Measurements from ENCODE around the gene MAP1LC3B2.

MAP1LC3B2 gene

GRCh38 chr12:116538076-116538591 lies 21.0 kb upstream of the MAP1LC3B2 start:
- peak; percentile 84 for DNase-seq

- peak; percentile 57 for DNase-seq
Measured at GRCh38 chr12:116538682-116539305, 20.4 kb upstream of the MAP1LC3B2 start.

- no peak for DNase-seq
Measured at GRCh38 chr12:116539361-116539771, 19.8 kb upstream of the MAP1LC3B2 start.

GRCh38 chr12:116539905-116540482 lies 19.2 kb upstream of the MAP1LC3B2 start:
- peak; percentile 53 for DNase-seq

GRCh38 chr12:116540622-116541152 lies 18.5 kb upstream of the MAP1LC3B2 start:
- no peak for DNase-seq

- no peak for DNase-seq
Measured at GRCh38 chr12:116541547-116542344, 17.4 kb upstream of the MAP1LC3B2 start.

- no peak for DNase-seq
Measured at GRCh38 chr12:116542345-116542956, 16.7 kb upstream of the MAP1LC3B2 start.

GRCh38 chr12:116544656-116545055 lies 14.5 kb upstream of the MAP1LC3B2 start:
- no peak for DNase-seq

- DNase-seq, result no peak
Measured at GRCh38 chr12:116545144-116545543, 14.0 kb upstream of the MAP1LC3B2 start.

GRCh38 chr12:116545936-116546335 lies 13.2 kb upstream of the MAP1LC3B2 start:
- no peak for DNase-seq

GRCh38 chr12:116547955-116548501 lies 11.2 kb upstream of the MAP1LC3B2 start:
- peak; percentile 40 for DNase-seq

- no peak for DNase-seq
Measured at GRCh38 chr12:116549993-116550392, 9.2 kb upstream of the MAP1LC3B2 start.

- DNase-seq, result no peak
Measured at GRCh38 chr12:116551151-116551550, 8.0 kb upstream of the MAP1LC3B2 start.

GRCh38 chr12:116551619-116551951 lies 7.6 kb upstream of the MAP1LC3B2 start:
- DNase-seq, result no peak

GRCh38 chr12:116551952-116552772 lies 7.0 kb upstream of the MAP1LC3B2 start:
- DNase-seq, result peak; percentile 93

- DNase-seq, result no peak
Measured at GRCh38 chr12:116552773-116553373, 6.3 kb upstream of the MAP1LC3B2 start.

GRCh38 chr12:116556356-116556952 lies 2.7 kb upstream of the MAP1LC3B2 start:
- no peak for DNase-seq

GRCh38 chr12:116556964-116557698 lies 2.0 kb upstream of the MAP1LC3B2 start:
- no peak for DNase-seq

- DNase-seq, result peak; percentile 43
Measured at GRCh38 chr12:116558280-116559161, 660 bp upstream of the MAP1LC3B2 start.

Data from suppressor macrophage treated with lipopolysaccharide for 4 hours (primary cell).